Smooth muscle cell (in vitro differentiated cells): ENCODE results near the gene PRKG1. TPM values are rescaled to one million over a fixed set of nuclear protein-coding genes. Genes with fewer than 3 reads are reported as not detected.

Experiments used
- DNase-seq: peaks from one replicate; lab custom pipeline; 2025; ENCODE audit not compliant: unreplicated experiment; lab: John Stamatoyannopoulos, UW
- H2AFZ ChIP-seq: fragments of 200-600 bp; sonication (generic); 2 replicates; pipeline ENCODE4 v1.6.0; 2016; ENCODE audit warnings: antibody characterized with exemption, low read depth, mild to moderate bottlenecking
- H3F3A ChIP-seq: fragments of 200-600 bp; sonication (generic); 2 replicates; pipeline ENCODE4 v1.6.0; 2017; ENCODE audit warnings: antibody characterized with exemption, low read depth
- H3K27ac ChIP-seq: fragments of 200-600 bp; sonication (generic); 2 replicates; pipeline ENCODE4 v1.5.1; 2016; ENCODE audit warnings: low read depth, mild to moderate bottlenecking
- H3K27me3 ChIP-seq: fragments of 200-600 bp; sonication (generic); 2 replicates; pipeline ENCODE4 v1.6.1; 2016; ENCODE audit warnings: low read depth, mild to moderate bottlenecking
- H3K36me3 ChIP-seq: fragments of 200-600 bp; sonication (generic); 2 replicates; pipeline ENCODE4 v1.5.1; 2016; ENCODE audit warnings: low read depth
- H3K4me1 ChIP-seq: fragments of 200-600 bp; sonication (generic); 2 replicates; pipeline ENCODE4 v1.5.1; 2016; ENCODE audit warnings: low read depth
- H3K4me2 ChIP-seq: fragments of 200-600 bp; sonication (generic); 2 replicates; pipeline ENCODE4 v1.6.0; 2016; ENCODE audit warnings: mild to moderate bottlenecking
- H3K4me3 ChIP-seq: fragments of 200-600 bp; sonication (generic); 2 replicates; pipeline ENCODE4 v1.5.1; 2016; ENCODE audit warnings: mild to moderate bottlenecking
- H3K79me2 ChIP-seq: fragments of 200-600 bp; sonication (generic); 2 replicates; pipeline ENCODE4 v1.6.0; 2016; ENCODE audit warnings: low read depth, mild to moderate bottlenecking
- H3K9ac ChIP-seq: fragments of 200-600 bp; sonication (generic); 2 replicates; pipeline ENCODE4 v1.6.0; 2016; ENCODE audit warnings: low read depth
- H3K9me3 ChIP-seq: fragments of 200-600 bp; sonication (generic); replicated peaks from 2 replicates; pipeline ENCODE4 v1.5.1; 2016; ENCODE audit warnings: low read depth
- H4K20me1 ChIP-seq: fragments of 200-600 bp; sonication (generic); 2 replicates; pipeline ENCODE4 v1.6.0; 2016; ENCODE audit warnings: low read depth
- WGBS: methylation state at CpG from one replicate; pipeline ENCODE4 v1.1.7; 2016; ENCODE audit warnings: low lambda C conversion rate; 5-methylcytosine and 5-hydroxymethylcytosine counted together
- polyA plus RNA-seq: library from polyadenylated mRNA; unstranded; fragments of >200 nt; fragmentation: Nextera tagmentation; extraction: Ambion mirVana; gene quantifications from 2 replicates; pipeline ENCODE4 v1.2.1, GENCODE V29; 2016
- total RNA-seq: library from RNA; depleted of rRNA; stranded (reverse); fragments of >200 nt; gene quantifications from 2 replicates; pipeline ENCODE4 v1.2.3, GENCODE V29; 2014
- TF ChIP-seq, protein P1 (sequence below): fragments of 200-600 bp; sonication (generic); IDR thresholded peaks from 2 replicates; pipeline ENCODE4 v1.5.1; 2017; ENCODE audit warnings: borderline replicate concordance, mild to moderate bottlenecking, antibody characterized with exemption; ENCODE audit not compliant: insufficient read depth, poor library complexity, severe bottlenecking

PRKG1 gene
- total and polyA plus RNA-seq, 2 experiments from 2014 or later, result 7.2 to 13.4 TPM

GRCh38 chr10:51606825-51607462 is 532.7 kb downstream of the PRKG1 start:
- DNase-seq, result no peak
- no peaks in the 10 kb centered on the region for H3F3A ChIP-seq
- whole genome bisulfite sequencing, result 78% methylated on average over 6 of the region's 6 CpGs
- H3K4me2 ChIP-seq, result no peak overlapping the region
- no peaks in the 10 kb centered on the region for H4K20me1 ChIP-seq
- no peak overlapping the region for H3K4me3 ChIP-seq
- H3K4me1 ChIP-seq, result peaks cover 17% of the 10 kb centered on the region
- no peaks in the 10 kb centered on the region for H3K36me3 ChIP-seq
- H3K79me2 ChIP-seq, result no peaks in the 10 kb centered on the region
- H3K9me3 ChIP-seq, result no peaks in the 10 kb centered on the region
- H3K27ac ChIP-seq, result no peak overlapping the region
- no peak overlapping the region for H2AFZ ChIP-seq
- no peak overlapping the region for H3K9ac ChIP-seq
- TF ChIP-seq, protein P1, sequence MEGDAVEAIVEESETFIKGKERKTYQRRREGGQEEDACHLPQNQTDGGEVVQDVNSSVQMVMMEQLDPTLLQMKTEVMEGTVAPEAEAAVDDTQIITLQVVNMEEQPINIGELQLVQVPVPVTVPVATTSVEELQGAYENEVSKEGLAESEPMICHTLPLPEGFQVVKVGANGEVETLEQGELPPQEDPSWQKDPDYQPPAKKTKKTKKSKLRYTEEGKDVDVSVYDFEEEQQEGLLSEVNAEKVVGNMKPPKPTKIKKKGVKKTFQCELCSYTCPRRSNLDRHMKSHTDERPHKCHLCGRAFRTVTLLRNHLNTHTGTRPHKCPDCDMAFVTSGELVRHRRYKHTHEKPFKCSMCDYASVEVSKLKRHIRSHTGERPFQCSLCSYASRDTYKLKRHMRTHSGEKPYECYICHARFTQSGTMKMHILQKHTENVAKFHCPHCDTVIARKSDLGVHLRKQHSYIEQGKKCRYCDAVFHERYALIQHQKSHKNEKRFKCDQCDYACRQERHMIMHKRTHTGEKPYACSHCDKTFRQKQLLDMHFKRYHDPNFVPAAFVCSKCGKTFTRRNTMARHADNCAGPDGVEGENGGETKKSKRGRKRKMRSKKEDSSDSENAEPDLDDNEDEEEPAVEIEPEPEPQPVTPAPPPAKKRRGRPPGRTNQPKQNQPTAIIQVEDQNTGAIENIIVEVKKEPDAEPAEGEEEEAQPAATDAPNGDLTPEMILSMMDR, result no peak
- H3K27me3 ChIP-seq, result no peaks in the 10 kb centered on the region

DNA sequence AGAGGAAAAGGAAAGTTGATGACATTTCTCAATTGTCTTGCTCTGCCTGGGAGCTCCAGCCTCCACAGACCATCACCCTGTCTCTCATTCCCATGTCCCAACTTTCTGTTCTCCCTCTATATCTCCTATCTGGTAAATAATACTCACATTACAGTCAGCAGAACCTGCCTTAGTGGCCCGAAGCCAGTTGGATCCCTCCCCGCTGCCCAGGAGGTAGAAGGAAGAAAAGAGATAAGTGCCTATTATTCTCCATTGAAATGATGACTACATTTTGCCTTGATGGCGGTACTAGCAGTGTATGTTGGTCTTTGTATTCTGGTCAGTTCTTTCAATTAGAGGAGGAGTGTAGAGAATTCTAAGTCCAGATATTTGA is 533.2 kb downstream of the PRKG1 start:
- TF ChIP-seq, protein P1, result no peak
- H3K4me3 ChIP-seq, result no peak overlapping the region
- no peak for DNase-seq
- H3K79me2 ChIP-seq, result no peaks in the 10 kb centered on the region
- no peaks in the 10 kb centered on the region for H3K36me3 ChIP-seq
- H3K9ac ChIP-seq, result no peak overlapping the region
- no peaks in the 10 kb centered on the region for H3F3A ChIP-seq
- 90% methylated on average over 3 of the region's 3 CpGs for WGBS
- H3K4me2 ChIP-seq, result no peak overlapping the region
- H3K27ac ChIP-seq, result no peak overlapping the region
- no peaks in the 10 kb centered on the region for H4K20me1 ChIP-seq
- H3K9me3 ChIP-seq, result no peaks in the 10 kb centered on the region
- H3K4me1 ChIP-seq, result peaks cover 17% of the 10 kb centered on the region
- no peaks in the 10 kb centered on the region for H3K27me3 ChIP-seq
- no peak overlapping the region for H2AFZ ChIP-seq

DNA sequence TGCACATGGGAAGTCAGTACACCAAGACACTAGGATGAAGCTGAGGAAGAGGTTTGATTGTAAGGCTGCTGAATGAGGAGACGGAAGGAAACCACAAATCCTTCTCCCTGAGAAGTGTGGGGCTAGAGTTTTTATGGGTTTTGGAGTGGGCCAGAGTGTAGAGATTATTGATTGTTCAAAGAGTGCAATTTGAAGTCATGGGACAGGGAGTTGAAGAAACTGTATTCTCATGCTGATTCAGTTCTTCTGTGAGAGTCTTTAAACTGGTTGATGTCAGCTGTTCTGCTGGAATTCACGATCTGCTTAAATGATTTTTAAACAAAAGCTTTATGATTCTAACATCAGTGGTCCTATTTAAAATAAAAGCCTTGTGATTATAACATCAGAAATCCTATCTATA is 533.9 kb downstream of the PRKG1 start:
- no peak for DNase-seq
- Histone ChIP-seq H3K9me3 (no peaks in the 10 kb centered on the region), H4K20me1 (no peaks in the 10 kb centered on the region), H3F3A (no peaks in the 10 kb centered on the region), H2AFZ (no peak overlapping the region), H3K4me2 (no peak overlapping the region), H3K36me3 (no peaks in the 10 kb centered on the region), H3K79me2 (no peaks in the 10 kb centered on the region), H3K9ac (no peak overlapping the region), H3K4me1 (peaks cover 17% of the 10 kb centered on the region), H3K4me3 (no peak overlapping the region), H3K27ac (no peak overlapping the region), H3K27me3 (no peaks in the 10 kb centered on the region)
- TF ChIP-seq, protein P1, result no peak
- WGBS, result 77% methylated on average over 2 of the region's 2 CpGs

DNA sequence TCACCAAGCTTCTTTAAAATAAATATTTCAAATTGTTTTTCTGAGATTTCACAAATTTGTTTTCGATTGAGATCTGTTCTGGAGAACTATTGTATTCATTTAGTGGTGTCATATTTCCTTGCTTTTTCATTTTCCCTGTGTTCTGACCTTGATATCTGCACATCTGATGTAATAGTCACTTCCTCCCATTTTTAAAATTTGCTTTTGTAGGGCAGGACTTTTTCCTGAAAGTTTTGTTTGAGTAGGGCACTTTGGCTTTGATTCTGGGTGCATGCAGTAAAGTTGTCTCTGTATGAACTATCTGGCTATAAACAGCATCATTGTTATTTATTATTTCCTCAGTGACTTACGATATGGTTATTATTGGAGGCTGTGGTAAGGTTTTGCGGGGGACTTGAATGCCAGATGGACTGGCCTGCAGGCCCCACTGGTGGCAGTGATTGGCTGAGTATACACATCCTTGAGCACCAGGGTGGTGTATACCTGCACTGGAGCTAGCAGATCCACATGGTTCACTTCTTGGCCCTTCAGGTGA is 541.5 kb downstream of the PRKG1 start:
- TF ChIP-seq, protein P1, result no peak
- no peak for DNase-seq
- no peaks in the 10 kb centered on the region for H3K79me2 ChIP-seq

More for the DNA sequence above, 541.5 kb downstream of the PRKG1 start:
- 93% methylated on average over 3 of the region's 3 CpGs for WGBS
- H3F3A ChIP-seq, result no peaks in the 10 kb centered on the region
- H3K4me3 ChIP-seq, result no peak overlapping the region
- no peaks in the 10 kb centered on the region for H4K20me1 ChIP-seq
- H3K27ac ChIP-seq, result no peak overlapping the region
- no peak overlapping the region for H3K9ac ChIP-seq
- peaks cover 5% of the 10 kb centered on the region for H3K4me1 ChIP-seq
- H3K9me3 ChIP-seq, result no peaks in the 10 kb centered on the region
- H2AFZ ChIP-seq, result no peak overlapping the region
- no peaks in the 10 kb centered on the region for H3K36me3 ChIP-seq
- H3K4me2 ChIP-seq, result no peak overlapping the region
- H3K27me3 ChIP-seq, result no peaks in the 10 kb centered on the region
